Neural progenitor cell (in vitro differentiated cells): ENCODE data around the gene WDR93. TPM values are rescaled to one million over a fixed set of nuclear protein-coding genes. Genes with fewer than 3 reads are reported as not detected.
A peak's percentile ranks its signal among the peaks of the same experiment; 100 is the strongest.

ENCODE experiments used
- DNase-seq: peaks from one replicate; pipeline ENCODE4 v3.0.0-alpha.2; 2016; ENCODE audit warnings: low spot score
- H2AFZ ChIP-seq: fragments of 200-600 bp; sonication (generic); replicated peaks from 2 replicates; pipeline ENCODE4 v1.6.1; 2016; ENCODE audit warnings: antibody characterized with exemption
- H3F3A ChIP-seq: fragments of 200-600 bp; sonication (generic); 2 replicates; pipeline ENCODE4 v1.6.1; 2016; ENCODE audit warnings: antibody characterized with exemption, low read depth
- H3K27ac ChIP-seq: fragments of 200-600 bp; sonication (generic); 2 replicates; pipeline ENCODE4 v1.5.1; 2016; ENCODE audit warnings: mild to moderate bottlenecking
- H3K27me3 ChIP-seq: fragments of 200-600 bp; sonication (generic); 2 replicates; pipeline ENCODE4 v1.6.1; 2016; ENCODE audit warnings: mild to moderate bottlenecking, moderate library complexity
- H3K36me3 ChIP-seq: fragments of 200-600 bp; sonication (generic); 2 replicates; pipeline ENCODE4 v1.5.1; 2016
- H3K4me1 ChIP-seq: fragments of 200-600 bp; sonication (generic); 2 replicates; pipeline ENCODE4 v1.6.1; 2016; ENCODE audit warnings: mixed run types
- H3K4me2 ChIP-seq: fragments of 200-600 bp; sonication (generic); 2 replicates; pipeline ENCODE4 v1.6.1; 2016
- H3K4me3 ChIP-seq: fragments of 200-600 bp; sonication (generic); 2 replicates; pipeline ENCODE4 v1.5.1; 2016
- H3K79me2 ChIP-seq: fragments of 200-600 bp; sonication (generic); 2 replicates; pipeline ENCODE4 v1.6.1; 2016; ENCODE audit warnings: low read depth
- H3K9ac ChIP-seq: fragments of 200-600 bp; sonication (generic); 2 replicates; pipeline ENCODE4 v1.6.1; 2016
- H3K9me3 ChIP-seq: fragments of 200-600 bp; sonication (generic); 2 replicates; pipeline ENCODE4 v1.5.1; 2016; ENCODE audit warnings: low read depth
- H4K20me1 ChIP-seq: fragments of 200-600 bp; sonication (generic); 2 replicates; pipeline ENCODE4 v1.6.1; 2016; ENCODE audit warnings: low read depth
- H3K27ac Mint-ChIP-seq: 3 replicates; pipeline ENCODE4 v1.8.0; 2021; ENCODE audit warnings: mixed read lengths
- H3K27me3 Mint-ChIP-seq: 2 replicates; pipeline ENCODE4 v1.8.0; 2022; ENCODE audit warnings: low read depth, mild to moderate bottlenecking, inconsistent platforms, moderate library complexity, mixed read lengths; ENCODE audit not compliant: insufficient read depth
- H3K36me3 Mint-ChIP-seq: 3 replicates; pipeline ENCODE4 v1.8.0; 2021; ENCODE audit warnings: mixed read lengths
- H3K4me1 Mint-ChIP-seq: 3 replicates; pipeline ENCODE4 v1.8.0; 2021; ENCODE audit warnings: mixed read lengths
- H3K4me3 Mint-ChIP-seq: 3 replicates; pipeline ENCODE4 v1.8.0; 2021; ENCODE audit warnings: mild to moderate bottlenecking, moderate library complexity, mixed read lengths
- H3K9me3 Mint-ChIP-seq: 3 replicates; pipeline ENCODE4 v1.8.0; 2020; ENCODE audit warnings: mixed read lengths
- CTCF ChIP-seq: fragments of 200-600 bp; sonication (generic); IDR thresholded peaks from 2 replicates; pipeline ENCODE4 v1.5.1; 2017; ENCODE audit warnings: antibody characterized with exemption, mild to moderate bottlenecking
- EZH2 ChIP-seq: fragments of 200-600 bp; sonication (generic); IDR thresholded peaks from 2 replicates; pipeline ENCODE4 v1.6.1; 2017; ENCODE audit warnings: antibody characterized with exemption, mild to moderate bottlenecking, moderate library complexity
- EZH2phosphoT487 ChIP-seq: fragments of 200-600 bp; sonication (generic); IDR thresholded peaks from 2 replicates; pipeline ENCODE4 v1.6.1; 2017; ENCODE audit warnings: antibody characterized with exemption
- total RNA-seq: library from RNA; depleted of rRNA; stranded (reverse); fragments of >200 nt; gene quantifications from 2 replicates; pipeline ENCODE4 v1.2.3, GENCODE V29; 2015; ENCODE audit warnings: low replicate concordance

Gene WDR93
- total RNA-seq, 1 donor from 2014 or later: 0.51 TPM

GRCh38 chr15:89671687-89672086 is 18.9 kb upstream of the WDR93 start:
- Histone ChIP-seq H3K4me3 (no peak overlapping the region), H3K36me3 (no peaks in the 10 kb centered on the region), H3K79me2 (no peaks in the 10 kb centered on the region), H3K9ac (no peak overlapping the region), H3K4me1 (no peaks in the 10 kb centered on the region), H3K27me3 (no peaks in the 10 kb centered on the region), H4K20me1 (no peaks in the 10 kb centered on the region), H3K27ac (no peak overlapping the region), H3K4me2 (no peak overlapping the region), H3F3A (no peaks in the 10 kb centered on the region), H2AFZ (no peak overlapping the region), H3K9me3 (no peaks in the 10 kb centered on the region)
- DNase-seq: no peak
- H3K4me3 Mint-ChIP-seq: no peak overlapping the region
- peaks cover 6% of the 10 kb centered on the region for H3K4me1 Mint-ChIP-seq
- H3K27ac Mint-ChIP-seq: no peak overlapping the region
- H3K36me3 Mint-ChIP-seq: no peaks in the 10 kb centered on the region
- TF ChIP-seq EZH2phosphoT487 (no peak), CTCF (no peak), EZH2 (no peak)
- peaks cover 10% of the 10 kb centered on the region for H3K27me3 Mint-ChIP-seq
- no peaks in the 10 kb centered on the region for H3K9me3 Mint-ChIP-seq

- no peaks in the 10 kb centered on the region for H3F3A ChIP-seq
- no peaks in the 10 kb centered on the region for H3K36me3 Mint-ChIP-seq
- peaks cover 6% of the 10 kb centered on the region for H3K4me1 Mint-ChIP-seq
- no peak for DNase-seq
- H3K4me1 ChIP-seq: no peaks in the 10 kb centered on the region
- no peaks in the 10 kb centered on the region for H4K20me1 ChIP-seq
- H3K36me3 ChIP-seq: no peaks in the 10 kb centered on the region
- H3K27me3 Mint-ChIP-seq: peaks cover 9% of the 10 kb centered on the region
- no peak overlapping the region for H2AFZ ChIP-seq
- no peak overlapping the region for H3K4me3 Mint-ChIP-seq
- H3K27ac Mint-ChIP-seq: peak overlapping the region; percentile 92
- H3K4me2 ChIP-seq: no peak overlapping the region
- no peak overlapping the region for H3K27ac ChIP-seq
- H3K27me3 ChIP-seq: no peaks in the 10 kb centered on the region
- no peaks in the 10 kb centered on the region for H3K9me3 Mint-ChIP-seq
- H3K9ac ChIP-seq: no peak overlapping the region
- H3K79me2 ChIP-seq: no peaks in the 10 kb centered on the region
- TF ChIP-seq EZH2: no peak
- no peak for TF ChIP-seq CTCF
- TF ChIP-seq EZH2phosphoT487: no peak
- no peaks in the 10 kb centered on the region for H3K9me3 ChIP-seq
- H3K4me3 ChIP-seq: no peak overlapping the region
Measured at GRCh38 chr15:89672221-89673164, 18.1 kb upstream of the WDR93 start.

- peak; percentile 86 for DNase-seq
- no peaks in the 10 kb centered on the region for H3K9me3 ChIP-seq
- H3K9ac ChIP-seq: no peak overlapping the region
- Mint-ChIP-seq H3K9me3 (no peaks in the 10 kb centered on the region), H3K27me3 (peaks cover 7% of the 10 kb centered on the region), H3K36me3 (no peaks in the 10 kb centered on the region), H3K4me3 (no peak overlapping the region), H3K4me1 (peaks cover 6% of the 10 kb centered on the region), H3K27ac (peak overlapping the region; percentile 92)
- H3K36me3 ChIP-seq: no peaks in the 10 kb centered on the region
- no peak overlapping the region for H3K27ac ChIP-seq
- H3K4me3 ChIP-seq: no peak overlapping the region
- H4K20me1 ChIP-seq: no peaks in the 10 kb centered on the region
- H2AFZ ChIP-seq: no peak overlapping the region
- H3K79me2 ChIP-seq: no peaks in the 10 kb centered on the region
- H3K4me2 ChIP-seq: no peak overlapping the region
- no peaks in the 10 kb centered on the region for H3K4me1 ChIP-seq
- H3F3A ChIP-seq: no peaks in the 10 kb centered on the region
- H3K27me3 ChIP-seq: no peaks in the 10 kb centered on the region
- TF ChIP-seq EZH2phosphoT487 (no peak), CTCF (peak; percentile 77)
Measured at GRCh38 chr15:89673165-89673512, 17.5 kb upstream of the WDR93 start.
